Measurements from ENCODE around the gene ZNF232. TPM values are rescaled to one million over a fixed set of nuclear protein-coding genes. Genes with fewer than 3 reads are reported as not detected.
"Not testable (repeated sequence)": the region's sequence is repeated elsewhere in the genome, so short reads cannot be mapped to it uniquely, and the experiment has no call there.

ZNF232 gene
- total RNA-seq, result 4.6 TPM
- long read RNA-seq, partial matches to known transcripts, result 3 of 15 reads
- long read RNA-seq, other reads (novel, unspliced or antisense), result 10 of 15 reads

GRCh38 chr17:5111402-5112204 lies at the start of gene ZNF232:
ZNF232 (minus strand) TSS chr17:5111878; CDS start chr17:5111822, 56 bp downstream.
- peak; percentile 98 for DNase-seq (ENCODE audit: low spot score)

- not testable (repeated sequence) for DNase-seq (ENCODE audit: low spot score)
Measured at GRCh38 chr17:5160702-5161101, 49.0 kb upstream of the ZNF232 start.

GRCh38 chr17:5146122-5146521 lies 34.4 kb upstream of the ZNF232 start:
- not testable (repeated sequence) for DNase-seq (ENCODE audit: low spot score)

GRCh38 chr17:5142877-5143276 lies 31.2 kb upstream of the ZNF232 start:
- DNase-seq (ENCODE audit: low spot score), result not testable (repeated sequence)

- no peak for DNase-seq (ENCODE audit: low spot score)
Measured at GRCh38 chr17:5139458-5139732, 27.7 kb upstream of the ZNF232 start.

GRCh38 chr17:5138616-5139457 lies 27.2 kb upstream of the ZNF232 start:
- DNase-seq (ENCODE audit: low spot score), result no peak

- DNase-seq (ENCODE audit: low spot score), result not testable (repeated sequence)
Measured at GRCh38 chr17:5138198-5138544, 26.5 kb upstream of the ZNF232 start.

GRCh38 chr17:5137511-5138197 lies 26.0 kb upstream of the ZNF232 start:
- not testable (repeated sequence) for DNase-seq (ENCODE audit: low spot score)

- not testable (repeated sequence) for DNase-seq (ENCODE audit: low spot score)
Measured at GRCh38 chr17:5136580-5137412, 25.1 kb upstream of the ZNF232 start.

GRCh38 chr17:5135726-5136579 lies 24.3 kb upstream of the ZNF232 start:
- peak; percentile 55 for DNase-seq (ENCODE audit: low spot score)

GRCh38 chr17:5135131-5135712 lies 23.5 kb upstream of the ZNF232 start:
- DNase-seq (ENCODE audit: low spot score), result peak; percentile 60

- peak; percentile 51 for DNase-seq (ENCODE audit: low spot score)
Measured at GRCh38 chr17:5134571-5134970, 22.9 kb upstream of the ZNF232 start.

GRCh38 chr17:5133961-5134360 lies 22.3 kb upstream of the ZNF232 start:
- DNase-seq (ENCODE audit: low spot score), result peak; percentile 45

GRCh38 chr17:5133311-5133710 lies 21.6 kb upstream of the ZNF232 start:
- DNase-seq (ENCODE audit: low spot score), result peak; percentile 60

GRCh38 chr17:5132503-5133225 lies 21.0 kb upstream of the ZNF232 start:
- DNase-seq (ENCODE audit: low spot score), result peak; percentile 57

GRCh38 chr17:5131799-5132502 lies 20.3 kb upstream of the ZNF232 start:
- not testable (repeated sequence) for DNase-seq (ENCODE audit: low spot score)

GRCh38 chr17:5131146-5131715 lies 19.6 kb upstream of the ZNF232 start:
- no peak for DNase-seq (ENCODE audit: low spot score)

- DNase-seq (ENCODE audit: low spot score), result not testable (repeated sequence)
Measured at GRCh38 chr17:5130687-5131086, 19.0 kb upstream of the ZNF232 start.
